NCI-H146 treated with DMSO at 0.1 percent for 48 hours (cell line): ENCODE results near the gene CPXM2.

ENCODE experiments used
- DNase-seq: peaks from one replicate; lab custom pipeline; 2025; ENCODE audit not compliant: unreplicated experiment; lab: John Stamatoyannopoulos, UW

CPXM2 gene

GRCh38 chr10:123778719-123779517 lies 112.7 kb downstream of the CPXM2 start:
- no peak for DNase-seq

GRCh38 chr10:123777881-123778280 lies 113.7 kb downstream of the CPXM2 start:
- DNase-seq, result no peak

- no peak for DNase-seq
Measured at GRCh38 chr10:123774132-123774742, 117.4 kb downstream of the CPXM2 start.

GRCh38 chr10:123772645-123773508 lies 118.7 kb downstream of the CPXM2 start:
- no peak for DNase-seq

GRCh38 chr10:123771877-123772644 lies 119.5 kb downstream of the CPXM2 start:
- no peak for DNase-seq

GRCh38 chr10:123769647-123770046 lies 122.0 kb downstream of the CPXM2 start:
- DNase-seq, result no peak

- no peak for DNase-seq
Measured at GRCh38 chr10:123766761-123767160, 124.8 kb downstream of the CPXM2 start.

GRCh38 chr10:123766012-123766411 lies 125.6 kb downstream of the CPXM2 start:
- no peak for DNase-seq

GRCh38 chr10:123761666-123762230 lies 129.9 kb downstream of the CPXM2 start:
- no peak for DNase-seq

GRCh38 chr10:123761038-123761428 lies 130.6 kb downstream of the CPXM2 start:
- no peak for DNase-seq

GRCh38 chr10:123760356-123761037 lies 131.1 kb downstream of the CPXM2 start:
- DNase-seq, result no peak

GRCh38 chr10:123759501-123760031 lies 132.0 kb downstream of the CPXM2 start:
- DNase-seq, result no peak

- no peak for DNase-seq
Measured at GRCh38 chr10:123759041-123759440, 132.6 kb downstream of the CPXM2 start.

- DNase-seq, result no peak
Measured at GRCh38 chr10:123757853-123758252, 133.8 kb downstream of the CPXM2 start.

GRCh38 chr10:123755061-123755460 lies 136.5 kb downstream of the CPXM2 start:
- no peak for DNase-seq

GRCh38 chr10:123754123-123754522 lies 137.5 kb downstream of the CPXM2 start:
- no peak for DNase-seq

- no peak for DNase-seq
Measured at GRCh38 chr10:123751342-123752134, 140.1 kb downstream of the CPXM2 start.

GRCh38 chr10:123750901-123751300 lies 140.7 kb downstream of the CPXM2 start:
- no peak for DNase-seq

GRCh38 chr10:123748711-123749110 lies 142.9 kb downstream of the CPXM2 start:
- no peak for DNase-seq
